GM18951 (cell line): ENCODE results near the gene PLEKHO1.
"Not testable (repeated sequence)": the region's sequence is repeated elsewhere in the genome, so short reads cannot be mapped to it uniquely, and the experiment has no call there.

Experiments
- POLR2A ChIP-seq: IDR thresholded peaks from 4 replicates; pipeline ENCODE4 v1.6.1; 2011; ENCODE audit warnings: mild to moderate bottlenecking; ENCODE audit not compliant: insufficient read length, insufficient read depth; ENCODE audit errors: extremely low read depth
- in situ Hi-C: fragments of 300-500 bp; cut with MboI; formaldehyde crosslinking; loops from one replicate; pipeline ENCODE4 v1.12.0; 2022; ENCODE audit warnings: low sequenced_read_pairs, mixed read lengths, inconsistent platforms; ENCODE audit not compliant: unreplicated experiment

Gene PLEKHO1

GRCh38 chr1:150168960-150169601 is 19.4 kb downstream of the PLEKHO1 start:
- in situ Hi-C loops = loop anchor here (5.0 kb wide), 1 partner anchor 97 kb away; no protein-coding TSS in a partner anchor
- no peak for TF ChIP-seq POLR2A

- TF ChIP-seq POLR2A = no peak
- in situ Hi-C loops = no loop called here
Observed at GRCh38 chr1:150171801-150172200, 22.1 kb downstream of the PLEKHO1 start.

DNA sequence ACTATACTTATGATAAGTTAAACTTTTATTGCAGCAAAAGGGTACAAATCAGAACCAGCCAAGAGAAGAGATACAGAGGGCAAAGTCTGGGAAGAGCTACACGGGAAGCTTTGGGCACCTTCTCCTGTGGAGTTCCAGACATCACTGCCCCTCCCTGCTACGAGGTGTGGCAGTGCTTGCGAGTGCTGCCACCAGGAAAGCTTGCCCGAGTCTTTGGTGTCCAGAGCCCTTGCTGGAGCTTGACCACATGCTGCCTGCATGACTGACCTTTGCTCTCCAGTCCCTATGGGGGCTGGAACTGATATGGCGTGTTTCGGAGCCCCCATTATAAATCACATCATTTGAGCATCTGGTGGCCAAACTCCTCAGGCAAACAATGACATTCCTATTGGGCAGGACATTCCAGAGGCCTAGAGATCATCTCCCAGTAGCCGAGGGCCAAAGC is 23.4 kb downstream of the PLEKHO1 start:
- TF ChIP-seq POLR2A = no peak
- in situ Hi-C loops = no loop called here

DNA sequence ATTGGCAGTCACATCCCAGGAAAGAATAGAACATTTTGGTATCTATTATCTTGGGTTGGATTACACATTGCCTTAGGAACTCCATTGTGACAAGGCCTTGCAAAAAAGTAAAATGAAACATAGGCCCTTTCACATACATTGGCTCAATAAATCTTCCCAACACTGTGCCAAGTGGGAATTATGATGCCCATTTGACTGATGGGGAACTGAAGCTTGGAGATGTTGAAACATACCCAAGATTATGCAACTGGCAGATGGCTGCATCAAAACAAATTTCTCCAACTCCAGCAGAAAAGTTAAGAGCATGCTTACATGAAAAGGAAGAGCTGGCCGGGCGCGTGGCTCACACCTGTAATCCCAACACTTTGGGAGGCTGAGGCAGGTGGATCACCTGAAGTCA is 26.9 kb downstream of the PLEKHO1 start:
- in situ Hi-C loops = no loop called here
- no peak for TF ChIP-seq POLR2A

DNA sequence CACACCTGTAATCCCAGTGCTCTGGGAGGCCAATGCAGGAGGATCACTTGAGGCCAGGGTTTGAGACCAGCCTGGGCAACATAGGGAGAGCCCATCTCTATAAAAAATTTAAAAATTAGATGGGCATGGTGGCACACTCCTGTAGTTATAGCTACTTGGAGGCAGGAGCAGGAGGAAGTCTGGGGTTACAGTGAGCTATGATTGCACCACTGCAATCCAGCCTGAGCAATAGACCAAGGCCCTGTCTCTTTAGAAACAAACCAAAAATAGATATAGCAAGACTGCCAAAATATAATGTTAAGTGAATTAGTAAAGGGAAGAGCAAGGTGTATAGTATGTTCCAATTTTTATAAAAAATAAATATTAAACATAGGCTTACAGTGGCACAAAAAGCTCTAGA is 28.8 kb downstream of the PLEKHO1 start:
- in situ Hi-C loops = no loop called here

DNA sequence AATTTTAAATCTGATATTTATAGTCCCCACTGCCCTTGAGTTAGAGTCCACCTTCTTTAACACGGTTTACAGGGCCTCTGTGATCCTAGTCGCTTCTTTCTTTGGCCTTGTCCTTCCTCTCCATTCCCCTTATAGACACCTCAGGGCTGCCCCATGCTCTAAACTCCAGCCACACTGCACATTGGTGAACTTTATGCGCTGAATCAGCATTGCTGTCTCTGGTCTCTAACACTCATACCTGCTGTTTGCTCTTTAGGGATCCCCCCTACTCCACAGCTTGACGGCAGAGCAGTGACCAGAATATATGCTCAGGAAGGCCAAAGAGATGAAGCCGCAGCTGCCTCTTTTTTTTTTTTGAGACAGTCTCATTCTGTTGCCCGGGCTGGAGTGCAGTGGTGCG is 30.2 kb downstream of the PLEKHO1 start:
- in situ Hi-C loops = no loop called here

More for the DNA sequence above, 28.8 kb downstream of the PLEKHO1 start:
- no peak for TF ChIP-seq POLR2A

GRCh38 chr1:150180474-150180873 is 30.8 kb downstream of the PLEKHO1 start:
- in situ Hi-C loops = no loop called here
- TF ChIP-seq POLR2A = no peak

More for the DNA sequence above, 30.2 kb downstream of the PLEKHO1 start:
- no peak for TF ChIP-seq POLR2A

- TF ChIP-seq POLR2A = no peak
- in situ Hi-C loops = no loop called here
Observed at GRCh38 chr1:150182247-150182646, 32.5 kb downstream of the PLEKHO1 start.

DNA sequence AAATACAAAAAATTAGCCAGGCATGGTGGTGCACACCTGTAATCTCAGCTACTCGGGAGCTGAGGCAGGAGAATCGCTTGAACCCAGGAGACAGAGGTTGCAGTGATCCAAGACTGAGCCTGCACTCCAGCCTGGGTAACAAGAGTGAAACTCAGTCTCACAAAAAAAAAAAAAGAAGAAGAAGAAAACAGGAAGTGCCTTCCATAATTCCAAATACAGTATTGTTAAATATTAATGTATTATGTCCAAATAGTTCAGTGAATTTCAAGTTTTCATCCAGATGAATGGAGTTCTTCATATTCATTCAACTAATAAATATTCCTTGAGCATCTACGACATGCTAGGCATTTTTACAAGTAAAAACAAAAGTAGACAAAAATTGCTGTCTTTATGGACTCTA is 33.3 kb downstream of the PLEKHO1 start:
- in situ Hi-C loops = no loop called here
- TF ChIP-seq POLR2A = no peak

DNA sequence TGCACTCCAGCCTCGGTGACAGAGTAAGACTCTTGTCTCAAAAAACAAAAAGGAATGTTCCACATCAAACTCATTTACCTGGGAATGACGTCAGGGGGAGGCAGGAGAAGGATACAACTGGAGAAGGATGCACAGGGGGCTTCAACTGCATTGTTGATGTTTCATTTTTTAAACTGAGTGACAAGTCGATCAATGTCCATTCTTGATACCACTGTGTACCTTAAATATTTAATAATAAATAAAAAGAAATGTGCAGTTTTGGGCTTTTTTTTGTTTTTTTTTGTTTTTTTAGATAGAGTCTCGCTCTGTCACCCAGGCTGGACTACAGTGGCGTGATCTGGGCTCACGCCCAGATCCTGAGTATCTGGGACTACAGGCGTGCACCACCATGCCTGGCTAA is 35.8 kb downstream of the PLEKHO1 start:
- in situ Hi-C loops = no loop called here
- no peak for TF ChIP-seq POLR2A

DNA sequence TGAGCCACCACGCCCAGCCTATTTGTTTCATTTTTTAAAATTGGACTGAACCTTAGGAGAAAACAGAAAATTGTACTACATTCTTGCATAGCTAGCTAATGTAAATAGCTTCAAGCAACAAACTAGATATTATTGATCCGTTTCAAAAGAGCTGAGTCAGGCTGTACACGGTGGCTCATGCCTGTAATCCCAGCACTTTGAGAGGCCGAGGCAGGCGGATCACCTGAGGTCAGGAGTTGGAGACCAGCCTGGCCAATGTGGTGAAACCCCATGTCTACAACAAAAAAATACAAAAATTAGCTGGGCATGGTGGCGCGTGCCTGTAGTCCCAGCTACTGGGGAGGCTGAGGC is 36.7 kb downstream of the PLEKHO1 start:
- in situ Hi-C loops = not testable (repeated sequence)

DNA sequence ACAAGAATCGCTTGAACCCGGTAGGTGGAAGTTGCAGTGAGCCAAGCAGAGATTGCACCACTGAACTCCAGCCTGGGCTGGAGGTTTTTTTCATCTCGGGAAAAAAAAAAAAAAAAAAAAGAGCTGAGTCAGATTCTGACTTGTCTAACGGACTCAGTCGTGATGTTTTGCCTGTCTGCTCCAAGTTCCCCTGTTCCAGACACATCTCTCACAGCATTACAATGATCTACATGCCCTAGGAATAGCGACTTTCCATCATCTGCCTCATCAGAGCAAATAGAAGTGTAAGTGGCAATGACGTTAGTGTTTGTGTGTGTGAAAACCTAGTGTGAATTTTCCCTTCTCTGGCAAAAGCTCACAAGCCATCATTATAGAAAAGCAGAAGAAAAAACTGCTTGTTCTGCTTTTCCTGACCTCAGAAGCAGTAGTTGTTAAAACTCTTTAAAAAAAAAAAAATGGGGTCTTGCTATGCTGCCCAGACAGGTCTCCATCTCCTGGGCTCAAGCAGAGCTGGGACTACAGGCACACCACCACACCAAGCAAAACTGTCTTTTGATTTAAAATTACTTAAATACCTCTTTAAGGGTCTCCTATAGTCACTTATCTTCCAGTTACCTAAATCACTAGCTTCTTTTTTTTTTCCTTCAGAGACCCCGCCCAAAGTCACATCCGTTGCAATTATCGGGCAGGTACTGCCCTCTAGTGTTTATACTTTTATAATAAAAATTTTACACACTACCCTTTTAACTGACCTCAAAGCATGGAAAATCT is 37.3 kb downstream of the PLEKHO1 start:
- no peak for TF ChIP-seq POLR2A
- in situ Hi-C loops = no loop called here

DNA sequence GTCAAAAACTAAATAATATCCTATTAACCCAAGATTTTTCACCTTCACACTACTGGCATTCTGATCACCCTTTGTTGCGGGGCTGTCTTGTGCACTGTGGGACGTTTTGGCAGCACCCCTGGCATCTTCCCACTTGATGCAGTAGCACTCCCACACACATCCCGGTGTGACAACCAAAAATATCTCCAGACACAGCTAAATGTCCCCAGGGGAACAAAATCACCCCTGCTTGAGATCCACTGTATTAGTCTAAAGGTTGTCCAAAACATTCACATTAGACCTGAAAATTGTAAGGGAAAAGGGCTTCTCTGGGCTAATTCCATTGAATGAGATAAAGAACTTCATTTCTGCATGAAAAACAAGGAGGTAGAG is 37.8 kb downstream of the PLEKHO1 start:
- in situ Hi-C loops = no loop called here
- TF ChIP-seq POLR2A = no peak

DNA sequence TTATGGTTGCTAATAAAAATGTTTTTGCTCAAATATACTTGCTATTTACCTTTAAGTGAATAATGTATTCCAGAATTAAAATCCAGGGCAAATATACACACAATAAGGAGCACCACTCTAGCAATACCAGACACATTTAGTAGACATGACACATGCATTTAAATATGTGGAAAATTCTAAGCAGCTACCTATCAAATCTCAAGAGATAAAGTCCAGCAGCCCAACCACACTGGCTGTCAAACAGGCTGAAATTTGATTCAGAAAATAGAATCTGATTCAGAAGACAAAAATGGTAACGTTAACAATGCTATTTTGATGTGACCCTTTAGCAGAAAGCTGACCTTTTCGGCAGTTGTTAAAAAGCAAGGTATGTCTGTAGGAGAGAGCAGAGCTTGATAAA is 42.3 kb downstream of the PLEKHO1 start:
- no peak for TF ChIP-seq POLR2A
- in situ Hi-C loops = no loop called here

GRCh38 chr1:150194381-150195031 is 44.8 kb downstream of the PLEKHO1 start:
- TF ChIP-seq POLR2A = no peak

More at GRCh38 chr1:150194381-150195031, 44.8 kb downstream of the PLEKHO1 start:
- in situ Hi-C loops = no loop called here
